Aorta (tissue), 5 donors: ENCODE data around the gene NCAM2. TPM values are rescaled to one million over a fixed set of nuclear protein-coding genes. Genes with fewer than 3 reads are reported as not detected.

Experiments used
- ATAC-seq: fragments of 200-7000 bp; cut with Tn5 transposase; one replicate; pipeline ENCODE4 v1.9.1; 2022; ENCODE audit warnings: moderate library complexity; ENCODE audit not compliant: low FRiP score
- DNase-seq, 2 donors: peaks; one replicate each; pipeline ENCODE4 v3.0.0-alpha.2; 2020
- H3K27ac ChIP-seq, 2 donors: one replicate each; pipeline ENCODE4 v1.5.1; 2013; ENCODE audit warnings: low read length in 2 of 2, mild to moderate bottlenecking in 2 of 2, moderate library complexity in 2 of 2, control low read depth in 1 of 2, inconsistent platforms in 1 of 2, low read depth in 1 of 2
- H3K27me3 ChIP-seq, 2 donors: one replicate each; pipeline ENCODE4 v1.6.1; 2013; ENCODE audit warnings: control low read depth in 1 of 2, low read length in 1 of 2, mild to moderate bottlenecking in 1 of 2, moderate library complexity in 1 of 2; ENCODE audit not compliant: insufficient read depth in 2 of 2, control insufficient read depth in 1 of 2
- H3K36me3 ChIP-seq, 2 donors: one replicate each; pipeline ENCODE4 v1.6.1; 2013; ENCODE audit warnings: control low read depth in 1 of 2, low read length in 1 of 2, mild to moderate bottlenecking in 1 of 2; ENCODE audit not compliant: insufficient read depth in 2 of 2, control insufficient read depth in 1 of 2
- H3K4me1 ChIP-seq, 2 donors: one replicate each; pipeline ENCODE4 v1.6.1; 2013; ENCODE audit warnings: low read length in 2 of 2, control low read depth in 1 of 2, mild to moderate bottlenecking in 1 of 2, moderate library complexity in 1 of 2; ENCODE audit not compliant: insufficient read depth in 2 of 2, control insufficient read depth in 1 of 2
- H3K4me3 ChIP-seq, 2 donors: one replicate each; pipeline ENCODE4 v1.5.1; 2013; ENCODE audit warnings: low read length in 2 of 2, control low read depth in 1 of 2, mild to moderate bottlenecking in 1 of 2
- H3K9me3 ChIP-seq: one replicate; pipeline ENCODE4 v1.6.1; 2013; ENCODE audit warnings: mild to moderate bottlenecking, low read length; ENCODE audit not compliant: control insufficient read depth
- WGBS, 2 donors: extraction: QIAGEN DNeasy Blood & Tissue Kit; methylation state at CpG; one replicate each; pipeline ENCODE4 v1.1.7; 2013; 5-methylcytosine and 5-hydroxymethylcytosine counted together
- intact Hi-C, 2 donors: fragments of 100-400 bp; cut with DNase I; formaldehyde crosslinking; loops; one replicate each; pipeline versions ENCODE4 v1.14.2 to v1.15.0; 2022
- polyA plus RNA-seq, 2 donors: library from polyadenylated mRNA; stranded (reverse); fragments of 200-250 nt; gene quantifications; one replicate each; pipeline ENCODE4 v1.2.3, GENCODE V29; 2013
- total RNA-seq, 2 donors: library from RNA; stranded (reverse); fragmentation: NEBNext Ultra II Directional; extraction: Animal tissue kit (Norgen Biotek cat#: 25700); gene quantifications; one replicate each; pipeline ENCODE4 v1.2.1, GENCODE V29; 2021
- donor health status: healthy with polysubstance abuse.
- donor health status: Bipolar disorder and iron deficiency.
- donor health status: DM: no; HTN: no; CAD: no.
- donor health status: DM: no; HTN: no; CAD: no.
- donor health status: DM: yes; HTN: yes; CAD: no.

Gene NCAM2
- total and polyA plus RNA-seq, 4 donors: 0.13 to 8.7 (median 2.7) TPM

DNA sequence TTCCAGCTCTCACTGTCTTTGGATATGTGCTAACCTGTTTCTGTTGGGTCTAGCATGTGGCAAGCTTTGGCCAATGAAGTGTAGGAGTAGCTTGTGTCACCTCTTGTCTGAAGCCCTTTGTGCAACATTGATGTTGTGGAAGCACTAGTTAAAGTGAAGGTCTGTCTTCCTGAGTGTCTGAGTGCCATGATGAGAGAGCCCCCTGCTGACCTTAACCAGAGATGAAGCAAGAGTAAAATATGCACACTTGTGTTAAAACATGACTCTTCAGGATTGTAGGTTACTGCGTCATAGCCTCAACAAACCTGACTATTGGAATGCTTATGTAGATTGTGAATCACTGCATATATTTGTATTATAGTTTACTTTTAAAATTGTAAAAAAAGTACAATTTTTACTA lies 103.7 kb downstream of the NCAM2 start:
- H3K27me3 ChIP-seq: no peaks in the 10 kb centered on the region
- DNase-seq (no peak), ATAC-seq (peak; percentile 52)
- H3K4me1 ChIP-seq: no peaks in the 10 kb centered on the region
- no peak overlapping the region for H3K27ac ChIP-seq
- H3K4me3 ChIP-seq: no peak overlapping the region
- no peaks in the 10 kb centered on the region for H3K9me3 ChIP-seq
- WGBS, 2 donors: 61 to 72% methylated on average over 1 of the region's 1 CpG
- intact Hi-C loops: no loop called here
- H3K36me3 ChIP-seq: no peaks in the 10 kb centered on the region

DNA sequence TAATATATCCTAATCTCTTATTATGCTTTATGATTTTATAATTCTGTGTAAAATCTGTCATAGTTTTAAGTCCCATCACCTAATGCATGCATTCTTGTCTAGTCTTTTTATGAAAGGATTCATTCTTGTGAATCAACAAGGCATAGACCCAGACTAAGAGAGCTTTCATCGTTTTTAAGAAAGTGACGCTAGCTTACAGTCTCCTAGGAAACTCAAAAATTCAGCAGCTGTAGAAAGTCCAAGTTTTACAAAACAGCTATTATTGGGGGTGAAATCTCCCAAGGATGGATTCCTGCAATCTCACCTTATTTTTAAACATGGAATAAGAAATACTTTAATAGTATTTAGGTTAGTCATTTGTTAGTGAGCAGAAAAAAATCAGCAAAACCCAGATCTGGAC lies 104.7 kb downstream of the NCAM2 start:
- DNase-seq (no peak), ATAC-seq (no peak)
- intact Hi-C loops: no loop called here
- no peaks in the 10 kb centered on the region for H3K27me3 ChIP-seq
- no peaks in the 10 kb centered on the region for H3K9me3 ChIP-seq
- no peak overlapping the region for H3K27ac ChIP-seq
- no peaks in the 10 kb centered on the region for H3K36me3 ChIP-seq
- H3K4me1 ChIP-seq: no peaks in the 10 kb centered on the region
- no peak overlapping the region for H3K4me3 ChIP-seq
- 52 to 53% methylated on average over 2 of the region's 2 CpGs for WGBS, 2 donors

DNA sequence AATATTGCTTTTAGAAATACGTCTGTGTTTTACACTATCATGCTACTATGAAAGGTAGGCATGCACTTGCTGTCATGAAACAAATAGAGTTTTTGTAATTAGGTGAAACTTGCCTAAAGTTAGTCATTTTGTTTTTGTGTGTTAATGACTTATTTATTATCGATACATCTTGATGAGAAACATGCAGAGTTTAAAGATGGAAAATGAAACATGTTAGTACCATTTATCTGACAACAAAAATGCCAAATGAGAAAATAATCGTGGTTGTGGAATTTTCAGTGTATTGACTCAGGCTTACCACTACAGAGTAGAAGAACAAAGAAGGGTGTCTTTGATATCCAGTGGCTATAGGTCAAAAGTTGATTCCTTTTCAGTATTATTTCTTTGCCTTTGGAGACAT lies 105.5 kb downstream of the NCAM2 start:
- Histone ChIP-seq H3K27ac (no peak overlapping the region), H3K36me3 (no peaks in the 10 kb centered on the region), H3K9me3 (no peaks in the 10 kb centered on the region), H3K4me1 (no peaks in the 10 kb centered on the region), H3K27me3 (no peaks in the 10 kb centered on the region), H3K4me3 (no peak overlapping the region)
- ATAC-seq (no peak), DNase-seq (no peak)
- 65 to 74% methylated on average over 3 of the region's 3 CpGs for WGBS, 2 donors
- intact Hi-C loops: no loop called here

DNA sequence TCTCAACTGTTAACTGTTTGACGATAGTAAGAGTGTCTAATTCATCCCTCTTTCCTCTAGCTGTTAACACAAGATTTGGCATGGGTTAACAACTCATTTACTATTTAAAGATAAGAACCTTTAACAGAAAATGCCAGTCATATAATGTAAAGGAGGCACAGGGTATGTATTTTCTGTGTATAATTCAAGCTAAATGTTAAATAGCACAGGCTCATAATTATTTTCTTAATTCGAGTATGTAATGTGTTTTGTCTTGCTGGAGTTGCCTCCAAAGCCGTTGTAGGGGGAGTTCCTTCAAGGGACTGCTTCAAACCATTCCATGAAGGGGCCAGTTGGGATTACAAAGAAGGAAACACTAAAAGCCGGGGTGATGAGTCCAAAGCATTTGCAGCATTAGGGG lies 111.5 kb downstream of the NCAM2 start:
- H3K4me3 ChIP-seq: no peak overlapping the region
- no peaks in the 10 kb centered on the region for H3K4me1 ChIP-seq
- H3K9me3 ChIP-seq: no peaks in the 10 kb centered on the region
- no peaks in the 10 kb centered on the region for H3K36me3 ChIP-seq
- intact Hi-C loops: no loop called here
- 40 to 47% methylated on average over 4 of the region's 4 CpGs for WGBS, 2 donors
- no peak overlapping the region for H3K27ac ChIP-seq
- H3K27me3 ChIP-seq: no peaks in the 10 kb centered on the region
- DNase-seq (no peak), ATAC-seq (no peak)

DNA sequence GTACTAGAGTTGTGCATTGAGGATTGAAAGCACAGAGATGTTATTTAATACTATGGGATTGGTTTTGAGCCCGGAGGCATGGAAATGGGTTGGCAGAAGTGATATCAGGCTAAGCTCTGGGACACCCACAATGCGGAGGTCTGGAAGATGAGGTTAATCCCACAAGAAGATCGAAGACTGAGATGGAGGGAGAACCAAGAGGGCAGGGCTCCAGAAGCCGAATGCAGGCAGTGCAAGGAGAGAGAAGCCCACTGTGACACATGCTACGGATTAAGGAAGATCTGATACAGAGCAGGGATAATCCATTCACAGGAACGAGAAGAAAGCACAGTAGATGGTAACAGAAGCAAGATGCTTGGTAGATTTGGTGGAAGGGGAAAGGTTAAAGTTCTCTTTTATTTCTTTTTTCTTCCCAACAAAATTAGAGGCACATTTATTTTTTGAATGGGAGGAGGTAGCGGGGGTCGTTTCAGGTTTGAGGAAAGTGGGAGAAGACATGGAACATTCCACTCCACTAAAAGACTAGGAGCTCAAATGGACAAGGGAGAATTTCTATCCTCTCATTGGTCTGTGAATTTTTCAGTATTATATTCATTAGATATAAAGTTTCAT lies 113.2 kb downstream of the NCAM2 start:
- ATAC-seq (no peak), DNase-seq (no peak)
- WGBS, 2 donors: 89% methylated on average over 8 of the region's 8 CpGs
- Histone ChIP-seq H3K4me1 (no peaks in the 10 kb centered on the region), H3K36me3 (no peaks in the 10 kb centered on the region), H3K9me3 (no peaks in the 10 kb centered on the region), H3K4me3 (no peak overlapping the region), H3K27me3 (no peaks in the 10 kb centered on the region), H3K27ac (no peak overlapping the region)
- intact Hi-C loops: no loop called here

DNA sequence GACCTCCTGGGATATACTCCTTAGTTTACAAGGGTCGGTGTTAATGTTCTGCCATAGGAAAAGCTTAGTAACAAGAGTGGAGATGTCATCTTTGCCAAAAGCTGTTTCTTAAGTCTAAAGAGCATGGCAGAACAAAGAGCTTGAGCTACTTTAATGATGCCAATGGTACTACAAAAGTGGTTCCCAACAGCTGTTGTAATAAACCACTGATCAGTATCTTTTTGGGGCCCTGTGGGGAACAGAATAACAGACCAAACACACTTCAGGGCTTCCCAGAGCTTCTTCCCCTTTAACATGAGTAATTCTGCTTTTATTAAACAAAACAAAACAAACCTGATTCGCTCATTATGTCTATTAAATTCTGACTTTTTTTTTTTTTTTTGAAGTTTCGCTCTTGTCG lies 116.3 kb downstream of the NCAM2 start:
- ATAC-seq (no peak), DNase-seq (no peak)
- Histone ChIP-seq H3K27ac (no peak overlapping the region), H3K36me3 (no peaks in the 10 kb centered on the region), H3K4me3 (no peak overlapping the region), H3K27me3 (no peaks in the 10 kb centered on the region), H3K4me1 (no peaks in the 10 kb centered on the region), H3K9me3 (no peaks in the 10 kb centered on the region)
- intact Hi-C loops: no loop called here
- WGBS, 2 donors: 89 to 90% methylated on average over 4 of the region's 4 CpGs

DNA sequence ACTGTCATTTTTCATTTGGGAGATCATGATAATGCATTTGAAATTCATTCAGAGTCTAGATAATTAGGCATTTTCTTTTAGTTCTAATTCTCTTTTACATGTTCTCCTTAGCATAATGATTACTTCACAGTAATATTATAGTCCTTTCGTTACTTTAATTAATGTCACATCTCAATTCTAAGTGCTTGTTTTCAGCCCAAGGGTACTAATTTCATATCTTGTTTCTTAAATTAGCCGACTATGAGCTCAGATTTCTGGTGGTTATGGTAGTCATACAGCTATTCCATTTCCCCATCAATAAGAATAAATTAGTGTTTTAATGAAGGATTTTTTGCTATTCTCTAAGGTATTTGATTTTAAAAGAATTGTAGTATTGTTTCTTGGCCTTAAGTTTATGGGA lies 120.9 kb downstream of the NCAM2 start:
- intact Hi-C loops: no loop called here
- WGBS, 2 donors: 89 to 90% methylated on average over 2 of the region's 2 CpGs
- Histone ChIP-seq H3K27me3 (no peaks in the 10 kb centered on the region), H3K36me3 (no peaks in the 10 kb centered on the region), H3K4me3 (no peak overlapping the region), H3K9me3 (no peaks in the 10 kb centered on the region), H3K4me1 (no peaks in the 10 kb centered on the region), H3K27ac (no peak overlapping the region)
- no peak for DNase-seq
- ATAC-seq: no peak

DNA sequence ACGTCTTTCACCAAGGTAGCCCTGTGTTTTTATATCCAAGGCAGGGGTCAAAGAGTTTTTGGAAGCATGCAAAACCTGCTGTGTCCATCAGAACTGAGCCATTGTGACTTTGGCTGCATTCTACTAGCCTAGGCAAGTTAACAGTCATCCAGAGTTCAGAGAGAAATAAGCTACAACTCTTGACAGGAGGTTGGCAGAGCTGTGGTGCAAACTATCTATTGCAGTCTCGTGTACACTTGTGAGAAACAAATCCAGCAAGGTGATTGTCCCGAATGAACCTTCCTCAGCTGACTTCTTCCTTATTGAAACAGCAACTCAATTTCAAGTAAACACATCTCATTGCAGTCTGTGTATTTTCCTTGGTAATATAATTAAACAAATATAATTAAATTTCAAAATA lies 124.5 kb downstream of the NCAM2 start:
- WGBS, 2 donors: 70 to 77% methylated on average over 3 of the region's 3 CpGs
- ATAC-seq (no peak), DNase-seq (no peak)
- Histone ChIP-seq H3K36me3 (no peaks in the 10 kb centered on the region), H3K4me3 (no peak overlapping the region), H3K4me1 (no peaks in the 10 kb centered on the region), H3K9me3 (no peaks in the 10 kb centered on the region), H3K27ac (no peak overlapping the region), H3K27me3 (no peaks in the 10 kb centered on the region)
- intact Hi-C loops: no loop called here

DNA sequence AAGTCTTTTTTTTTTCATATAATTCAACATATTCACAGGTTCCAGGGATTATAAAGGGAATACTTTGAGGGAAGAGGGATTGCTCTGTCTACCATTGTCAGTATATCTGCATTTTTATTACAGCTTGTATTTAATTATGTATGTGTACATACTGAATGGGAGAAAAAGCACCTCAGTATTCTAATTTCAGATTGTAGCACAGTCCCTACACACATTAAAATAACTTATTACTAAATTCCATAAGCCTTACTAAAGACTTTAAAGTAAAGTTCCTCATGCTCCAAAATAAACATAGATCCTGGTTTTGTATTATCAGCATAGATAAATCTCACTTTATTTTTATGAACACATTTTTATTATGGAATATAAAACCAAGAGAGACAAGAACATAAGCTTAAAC lies 134.2 kb downstream of the NCAM2 start:
- Histone ChIP-seq H3K27ac (no peak overlapping the region), H3K27me3 (no peaks in the 10 kb centered on the region), H3K4me1 (no peaks in the 10 kb centered on the region), H3K36me3 (no peaks in the 10 kb centered on the region), H3K9me3 (no peaks in the 10 kb centered on the region), H3K4me3 (no peak overlapping the region)
- DNase-seq (no peak), ATAC-seq (no peak)
- intact Hi-C loops: no loop called here
